Prostate gland (tissue), 2 donors: Measurements from ENCODE around the gene BAG3.

Experiments used
- POLR2AphosphoS5 ChIP-seq: sonication (generic); formaldehyde crosslinking; IDR thresholded peaks from one replicate; pipeline ENCODE4 v1.6.1; 2017; ENCODE audit warnings: antibody characterized with exemption
- TF ChIP-seq, protein P1 (sequence below), 4 experiments: fragments of 200-600 bp in 2 of 4; fragments of 450-650 bp in 2 of 4; sonication (generic) in 2 of 4; IDR thresholded peaks; 1 replicate in 3 of 4; 2 replicates in 1 of 4; pipeline ENCODE4 v1.5.1; 2016 to 2019; ENCODE audit warnings: antibody characterized with exemption in 4 of 4, mild to moderate bottlenecking in 2 of 4, moderate library complexity in 2 of 4

DNA sequence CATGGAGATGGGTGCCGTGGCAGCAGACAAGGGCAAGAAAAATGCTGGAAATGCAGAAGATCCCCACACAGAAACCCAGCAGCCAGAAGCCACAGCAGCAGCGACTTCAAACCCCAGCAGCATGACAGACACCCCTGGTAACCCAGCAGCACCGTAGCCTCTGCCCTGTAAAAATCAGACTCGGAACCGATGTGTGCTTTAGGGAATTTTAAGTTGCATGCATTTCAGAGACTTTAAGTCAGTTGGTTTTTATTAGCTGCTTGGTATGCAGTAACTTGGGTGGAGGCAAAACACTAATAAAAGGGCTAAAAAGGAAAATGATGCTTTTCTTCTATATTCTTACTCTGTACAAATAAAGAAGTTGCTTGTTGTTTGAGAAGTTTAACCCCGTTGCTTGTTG is 25.9 kb downstream of the BAG3 start:
- TF ChIP-seq, protein P1, sequence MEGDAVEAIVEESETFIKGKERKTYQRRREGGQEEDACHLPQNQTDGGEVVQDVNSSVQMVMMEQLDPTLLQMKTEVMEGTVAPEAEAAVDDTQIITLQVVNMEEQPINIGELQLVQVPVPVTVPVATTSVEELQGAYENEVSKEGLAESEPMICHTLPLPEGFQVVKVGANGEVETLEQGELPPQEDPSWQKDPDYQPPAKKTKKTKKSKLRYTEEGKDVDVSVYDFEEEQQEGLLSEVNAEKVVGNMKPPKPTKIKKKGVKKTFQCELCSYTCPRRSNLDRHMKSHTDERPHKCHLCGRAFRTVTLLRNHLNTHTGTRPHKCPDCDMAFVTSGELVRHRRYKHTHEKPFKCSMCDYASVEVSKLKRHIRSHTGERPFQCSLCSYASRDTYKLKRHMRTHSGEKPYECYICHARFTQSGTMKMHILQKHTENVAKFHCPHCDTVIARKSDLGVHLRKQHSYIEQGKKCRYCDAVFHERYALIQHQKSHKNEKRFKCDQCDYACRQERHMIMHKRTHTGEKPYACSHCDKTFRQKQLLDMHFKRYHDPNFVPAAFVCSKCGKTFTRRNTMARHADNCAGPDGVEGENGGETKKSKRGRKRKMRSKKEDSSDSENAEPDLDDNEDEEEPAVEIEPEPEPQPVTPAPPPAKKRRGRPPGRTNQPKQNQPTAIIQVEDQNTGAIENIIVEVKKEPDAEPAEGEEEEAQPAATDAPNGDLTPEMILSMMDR (IDR thresholded peaks at IDR 0.05), result no peak
- TF ChIP-seq POLR2AphosphoS5, result no peak
